Naive thymus-derived CD8-positive, alpha-beta T cell (primary cell): Measurements from ENCODE around the gene NFE2L2. TPM values are rescaled to one million over a fixed set of nuclear protein-coding genes. Genes with fewer than 3 reads are reported as not detected.
"Not testable (repeated sequence)": the region's sequence is repeated elsewhere in the genome, so short reads cannot be mapped to it uniquely, and the experiment has no call there.

Experiments
- ATAC-seq, 2 donors: fragments of 150-1000 bp; cut with Tn5 transposase in 1 of 2; sonication (Bioruptor Pico), chemical (Tn5 transposase) in 1 of 2; 1 replicate in 1 of 2; 2 replicates in 1 of 2; pipeline ENCODE4 v1.10.0; 2021; ENCODE audit warnings: mild to moderate bottlenecking in 2 of 2, moderate library complexity in 2 of 2
- POLR2A ChIA-PET: fragments of 350-600 bp; sonication (Branson Sonifier 250); formaldehyde crosslinking; loops from one replicate; lab custom pipeline; 2021; ENCODE audit warnings: antibody characterized with exemption; lab: Charles Lee
- DNase-seq, 10 donors: peaks; one replicate each; pipeline versions ENCODE4 v3.0.0 to v3.0.0-alpha.2; 2020 to 2022
- H3K27ac Mint-ChIP-seq, 10 donors: one replicate each; pipeline ENCODE4 v1.8.0; 2020 to 2022; ENCODE audit warnings: mild to moderate bottlenecking in 10 of 10, mixed read lengths in 10 of 10, moderate library complexity in 4 of 10, inconsistent platforms in 1 of 10
- H3K27me3 Mint-ChIP-seq, 5 donors: one replicate each; pipeline ENCODE4 v1.8.0; 2021 to 2022; ENCODE audit warnings: mixed read lengths in 5 of 5
- H3K36me3 Mint-ChIP-seq, 3 donors: one replicate each; pipeline ENCODE4 v1.8.0; 2020 to 2022; ENCODE audit warnings: mixed read lengths in 3 of 3, mild to moderate bottlenecking in 2 of 3, inconsistent platforms in 1 of 3
- H3K4me1 Mint-ChIP-seq, 4 donors: one replicate each; pipeline ENCODE4 v1.8.0; 2021 to 2022; ENCODE audit warnings: mixed read lengths in 4 of 4
- H3K4me3 Mint-ChIP-seq, 10 donors: one replicate each; pipeline ENCODE4 v1.8.0; 2020 to 2022; ENCODE audit warnings: mild to moderate bottlenecking in 10 of 10, mixed read lengths in 10 of 10, moderate library complexity in 6 of 10, inconsistent platforms in 1 of 10
- H3K9me3 Mint-ChIP-seq, 9 donors: one replicate each; pipeline ENCODE4 v1.8.0; 2020 to 2022; ENCODE audit warnings: mixed read lengths in 9 of 9, mild to moderate bottlenecking in 3 of 9, inconsistent platforms in 1 of 9, moderate library complexity in 1 of 9
- polyA plus RNA-seq, 3 donors: library from polyadenylated mRNA; unstranded; fragments of 300-500 nt; fragmentation: Illumina TruSeq; gene quantifications; one replicate each; pipeline ENCODE4 v1.2.3, GENCODE V29; 2021
- total RNA-seq, 8 experiments: library from RNA in 2 of 8; stranded (reverse) in 2 of 8; gene quantifications; one replicate each; pipeline ENCODE4 v1.2.3 and lab custom pipeline; 2021 to 2026

Gene NFE2L2
- total and polyA plus RNA-seq, 5 experiments from 2014 or later, result 48.2 to 96.9 (median 57.8) TPM

DNA sequence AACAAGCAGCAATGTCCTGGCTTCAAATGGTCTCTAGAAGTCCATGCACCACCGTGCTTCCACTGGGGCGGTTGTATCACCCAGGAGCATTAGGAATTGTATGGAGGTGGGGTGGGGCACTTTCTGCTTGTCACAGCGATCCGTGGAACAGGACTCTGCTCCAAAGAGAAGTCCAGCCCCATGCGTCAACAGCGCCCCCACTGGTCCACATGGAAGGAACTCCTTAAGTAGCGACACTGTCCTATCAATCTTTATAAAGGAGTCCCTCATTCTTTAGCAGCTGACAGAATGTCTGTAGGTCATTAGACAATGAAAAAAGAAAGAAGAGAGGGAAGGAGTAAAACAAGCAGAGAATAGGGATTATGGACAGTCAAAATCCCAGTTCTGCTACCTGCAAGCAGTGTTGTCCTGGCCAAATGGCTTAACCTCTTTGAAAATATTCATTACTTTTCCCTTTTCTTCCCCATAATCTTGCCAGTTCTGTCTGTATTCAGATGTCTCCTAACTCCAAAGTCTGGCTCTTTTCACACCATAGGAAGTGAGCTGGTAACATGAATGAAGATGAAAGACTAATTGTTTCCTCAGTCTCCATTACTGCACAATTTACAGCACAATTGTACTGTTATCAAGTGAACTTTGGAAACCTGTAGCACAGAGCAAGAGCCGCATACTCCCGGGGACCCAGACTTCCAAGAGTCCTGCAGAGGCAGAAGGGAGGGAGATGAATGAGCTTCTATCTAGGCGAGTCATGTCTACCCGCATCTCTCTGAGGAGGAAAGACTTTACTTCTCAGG is 9.9 kb downstream of the NFE2L2 start:
- Mint-ChIP-seq H3K4me1 (peaks cover 45 to 98% (median 93%) of the 10 kb centered on the region in 4 donors), H3K27me3 (no peaks in the 10 kb centered on the region), H3K9me3 (no peaks in the 10 kb centered on the region), H3K27ac (peak overlapping the region in 8 of 10 donors; percentile 1 to 86 (median 74)), H3K4me3 (peak overlapping the region in 8 of 10 donors; percentile 5 to 95 (median 61)), H3K36me3 (peaks cover 4 to 52% (median 17%) of the 10 kb centered on the region in 3 donors)
- peak in 1 of 10 donors; percentile 9 for DNase-seq
- POLR2A ChIA-PET, result interaction anchor here (0.6 to 4.4 kb wide), 3 partner anchors 10 to 139 kb away, joined by 5 to 26 read pairs (median 6); partner anchors contain the start of gene NFE2L2
- ATAC-seq, result no peak

DNA sequence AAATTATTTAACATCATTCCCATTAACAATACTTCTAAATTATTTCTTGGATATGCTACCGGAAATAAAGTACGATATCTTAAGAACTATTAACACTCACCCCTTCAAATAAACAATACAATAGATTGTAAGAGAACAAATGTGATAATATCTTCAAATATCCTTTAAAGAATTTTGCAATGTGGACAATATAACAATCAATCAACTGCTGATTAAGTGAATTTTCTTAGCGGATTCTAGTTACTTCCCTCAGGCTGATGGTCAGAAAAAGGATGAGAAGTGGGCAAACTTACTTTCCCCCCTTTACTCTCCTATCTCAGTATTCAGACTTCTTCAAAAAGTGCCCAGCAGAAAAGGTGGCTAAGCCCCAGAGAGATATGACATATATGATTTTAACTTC is 10.8 kb downstream of the NFE2L2 start:
- Mint-ChIP-seq H3K27me3 (no peaks in the 10 kb centered on the region), H3K4me3 (peak overlapping the region in 3 of 10 donors; percentile 24 to 95 (median 45)), H3K36me3 (peaks cover 4 to 46% (median 11%) of the 10 kb centered on the region in 3 donors), H3K4me1 (peaks cover 47 to 93% (median 91%) of the 10 kb centered on the region in 4 donors), H3K27ac (peak overlapping the region in 6 of 10 donors; percentile 24 to 86 (median 66)), H3K9me3 (no peaks in the 10 kb centered on the region)
- POLR2A ChIA-PET, result interaction anchor here (1.0 to 4.4 kb wide), 2 partner anchors 11 to 15 kb away, joined by 3 to 26 read pairs; partner anchors contain the start of gene NFE2L2
- ATAC-seq (no peak), DNase-seq (no peak)

DNA sequence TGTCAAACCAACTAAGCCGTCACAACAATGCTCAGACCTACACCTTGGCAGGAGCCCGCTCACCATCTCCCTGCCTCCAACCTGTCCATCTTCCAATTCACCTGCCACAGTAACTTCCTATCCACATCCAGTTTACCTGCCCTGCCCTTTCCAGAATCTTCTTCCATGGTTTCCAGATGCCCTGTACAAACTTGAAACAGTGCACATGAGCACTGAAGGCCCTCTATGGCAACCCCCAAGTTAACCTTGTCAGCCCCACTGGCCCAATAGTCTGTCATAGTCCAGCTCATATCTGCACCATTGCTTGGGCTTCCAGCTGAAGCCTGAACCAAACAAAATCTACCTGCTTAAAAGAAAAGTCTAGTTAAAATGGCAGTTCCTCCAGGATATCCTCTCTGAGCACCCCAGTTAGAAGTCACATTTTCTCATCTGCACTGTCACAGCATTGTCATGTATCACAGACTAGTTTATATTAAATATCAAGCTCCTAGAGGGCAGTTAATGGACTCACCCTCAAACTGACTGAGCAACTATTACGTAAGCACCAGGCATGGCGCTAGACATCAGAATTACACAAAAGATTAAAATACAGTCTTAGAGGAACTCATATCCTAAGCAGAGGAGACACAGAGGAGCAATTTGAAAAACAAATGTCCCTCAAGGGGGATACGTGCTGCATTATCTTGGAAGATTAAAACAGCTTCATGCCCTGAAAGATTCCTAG is 11.6 kb downstream of the NFE2L2 start:
- peaks cover 49 to 90% (median 89%) of the 10 kb centered on the region in 4 donors for H3K4me1 Mint-ChIP-seq
- H3K9me3 Mint-ChIP-seq, result no peaks in the 10 kb centered on the region
- H3K4me3 Mint-ChIP-seq, result peak overlapping the region; percentile 12 to 76 (median 53)
- H3K27ac Mint-ChIP-seq, result peak overlapping the region; percentile 66 to 97 (median 93)
- peaks cover 4 to 44% (median 7%) of the 10 kb centered on the region in 3 donors for H3K36me3 Mint-ChIP-seq
- DNase-seq (no peak), ATAC-seq (no peak)
- POLR2A ChIA-PET, result interaction anchor here (1.0 to 4.4 kb wide), 3 partner anchors 11 to 88 kb away, joined by 3 to 26 read pairs (median 3); partner anchors contain the start of gene NFE2L2
- no peaks in the 10 kb centered on the region for H3K27me3 Mint-ChIP-seq

DNA sequence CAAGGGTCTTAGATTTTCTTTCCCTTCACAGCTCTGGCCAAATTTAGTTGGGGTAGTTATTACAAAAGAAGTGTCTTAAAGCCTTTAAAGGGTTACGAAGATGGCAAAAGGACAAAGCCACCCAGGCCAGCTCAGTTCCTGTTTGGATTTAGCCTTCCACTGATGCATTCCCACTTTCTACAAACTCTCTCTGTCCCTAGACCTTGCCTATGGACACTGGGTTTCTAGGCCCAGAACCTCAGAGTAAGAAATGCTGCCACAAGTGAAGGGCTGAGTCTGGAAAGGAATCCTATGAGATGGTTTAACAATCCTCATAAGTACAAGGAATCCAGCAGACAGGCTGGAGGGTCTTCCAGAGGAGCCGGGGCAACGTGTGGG is 13.4 kb downstream of the NFE2L2 start:
- H3K4me1 Mint-ChIP-seq, result peaks cover 44 to 88% (median 87%) of the 10 kb centered on the region in 4 donors
- peak overlapping the region; percentile 33 to 97 (median 92) for H3K27ac Mint-ChIP-seq
- peaks cover 4 to 45% (median 6%) of the 10 kb centered on the region in 3 donors for H3K36me3 Mint-ChIP-seq
- H3K9me3 Mint-ChIP-seq, result no peaks in the 10 kb centered on the region
- no peak for DNase-seq
- no peak for ATAC-seq
- H3K4me3 Mint-ChIP-seq, result peak overlapping the region in 8 of 10 donors; percentile 15 to 75 (median 63)
- no peaks in the 10 kb centered on the region for H3K27me3 Mint-ChIP-seq
- POLR2A ChIA-PET, result interaction anchor here (0.6 kb wide), 1 partner anchor 13 kb away, joined by 3 read pairs; the partner anchor contains the start of gene NFE2L2

DNA sequence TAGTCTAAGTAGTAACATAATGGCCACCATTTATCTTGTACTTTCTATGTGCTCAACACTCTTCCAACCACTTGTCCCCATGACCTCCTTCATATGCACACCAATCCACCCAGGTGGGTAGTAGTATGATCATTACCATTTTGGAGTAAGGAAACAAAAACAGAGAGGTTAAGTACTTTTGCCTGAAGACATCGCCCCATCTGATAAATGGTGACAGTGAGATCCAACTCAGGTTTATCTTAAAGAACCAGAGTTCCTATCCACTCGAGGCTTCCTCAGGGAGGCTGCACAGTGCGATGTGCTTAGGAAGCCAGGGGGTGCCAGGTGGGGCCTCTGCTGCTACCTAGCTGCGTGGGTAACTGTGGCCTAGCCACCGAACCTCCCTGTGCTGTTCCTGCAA is 14.1 kb downstream of the NFE2L2 start:
- Mint-ChIP-seq H3K27me3 (no peaks in the 10 kb centered on the region), H3K4me3 (peak overlapping the region in 4 of 10 donors; percentile 34 to 64 (median 52)), H3K9me3 (no peaks in the 10 kb centered on the region), H3K27ac (peak overlapping the region in 9 of 10 donors; percentile 2 to 97 (median 86)), H3K4me1 (peaks cover 41 to 89% (median 87%) of the 10 kb centered on the region in 4 donors), H3K36me3 (peaks cover 4 to 43% (median 6%) of the 10 kb centered on the region in 3 donors)
- ATAC-seq (no peak), DNase-seq (no peak)
- POLR2A ChIA-PET, result interaction anchor here (0.6 kb wide), 1 partner anchor 14 kb away, joined by 3 read pairs; the partner anchor contains the start of gene NFE2L2

DNA sequence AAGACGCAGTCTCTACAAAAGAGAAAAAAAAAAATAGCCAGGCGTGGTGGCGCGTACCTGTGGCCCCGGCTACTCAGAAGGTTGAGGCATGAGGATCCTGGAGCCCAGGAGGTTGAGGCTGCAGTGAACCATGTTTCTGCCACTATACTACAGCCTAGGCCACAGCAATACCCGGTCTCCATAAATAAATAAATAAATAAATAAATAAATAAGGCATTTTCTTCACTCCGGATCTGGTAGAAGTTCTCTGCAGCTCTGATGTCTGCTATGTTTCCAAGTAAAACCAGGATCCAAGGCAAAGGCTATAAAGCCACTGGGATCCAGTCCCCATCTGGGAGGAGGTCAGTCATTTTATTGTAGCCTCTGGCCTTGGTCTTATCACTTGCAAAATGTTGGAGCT is 15.5 kb downstream of the NFE2L2 start:
- H3K9me3 Mint-ChIP-seq, result no peaks in the 10 kb centered on the region
- H3K27ac Mint-ChIP-seq, result peak overlapping the region in 5 of 10 donors; percentile 50 to 79 (median 60)
- POLR2A ChIA-PET, result no interaction called here
- no peaks in the 10 kb centered on the region for H3K27me3 Mint-ChIP-seq
- H3K36me3 Mint-ChIP-seq, result peaks cover 4 to 42% (median 6%) of the 10 kb centered on the region in 3 donors
- DNase-seq, result no peak
- no peak for ATAC-seq
- H3K4me3 Mint-ChIP-seq, result peak overlapping the region in 1 of 10 donors; percentile 48
- peaks cover 38 to 89% (median 87%) of the 10 kb centered on the region in 4 donors for H3K4me1 Mint-ChIP-seq

DNA sequence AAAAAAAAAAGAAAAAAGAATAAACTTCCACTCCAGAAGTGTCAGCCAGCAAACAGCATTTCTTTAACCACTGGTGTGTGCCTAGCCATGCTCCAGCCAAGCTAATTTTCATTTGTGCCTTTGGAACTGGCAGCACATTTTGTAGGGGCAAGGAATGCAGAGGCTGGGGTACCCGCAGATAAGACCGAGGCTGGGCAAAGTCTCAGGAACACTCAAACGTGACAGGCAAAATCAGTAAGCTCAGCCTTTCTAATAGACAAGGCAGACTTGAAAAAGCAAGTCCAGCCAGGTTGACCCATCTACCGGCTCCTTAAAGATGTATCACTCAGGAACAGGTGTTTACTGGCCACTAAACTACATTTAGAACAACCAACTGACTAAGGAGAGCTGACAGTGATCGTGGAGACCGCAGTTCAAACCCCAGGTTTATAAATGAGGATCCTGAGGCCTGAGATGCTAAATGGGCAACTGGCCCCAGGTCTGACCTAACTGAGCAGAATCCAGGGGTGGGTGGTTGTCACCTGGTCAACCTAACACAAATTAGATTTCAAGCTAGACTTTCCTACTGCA is 16.7 kb downstream of the NFE2L2 start:
- ATAC-seq, result no peak
- Mint-ChIP-seq H3K4me3 (peak overlapping the region in 1 of 10 donors; percentile 14), H3K27ac (peak overlapping the region in 4 of 10 donors; percentile 19 to 71 (median 63)), H3K36me3 (peaks cover 4 to 36% (median 10%) of the 10 kb centered on the region in 3 donors), H3K4me1 (peaks cover 36 to 88% (median 86%) of the 10 kb centered on the region in 4 donors), H3K9me3 (no peaks in the 10 kb centered on the region), H3K27me3 (no peaks in the 10 kb centered on the region)
- POLR2A ChIA-PET, result interaction anchor here (0.8 to 1.2 kb wide), 2 partner anchors 16 to 18 kb away, joined by 3 to 5 read pairs; no protein-coding TSS in a partner anchor
- no peak for DNase-seq

DNA sequence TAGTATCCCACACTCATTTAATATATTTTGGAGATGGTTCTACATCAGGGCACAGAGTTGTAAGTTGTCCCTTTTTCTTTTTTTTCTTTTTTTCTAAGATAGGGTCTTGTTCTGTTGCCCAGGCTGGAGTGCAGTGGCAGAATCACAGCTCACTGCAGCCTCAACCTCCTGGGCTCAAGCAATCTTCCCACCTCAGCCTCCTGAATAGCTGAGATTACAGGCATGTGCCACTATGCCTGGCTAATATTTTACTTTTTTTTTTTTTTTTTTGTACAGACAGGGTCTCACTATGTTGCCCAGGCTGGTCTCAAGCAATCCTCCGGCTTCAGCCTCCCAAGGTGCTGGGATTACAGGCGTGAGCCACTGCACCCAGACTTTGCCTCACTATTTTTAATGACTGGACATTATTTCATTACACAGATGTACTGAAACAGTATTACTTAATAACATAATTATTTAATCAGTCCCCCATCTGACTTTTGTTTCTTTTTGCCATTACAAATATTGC is 17.9 kb downstream of the NFE2L2 start:
- peak overlapping the region in 8 of 10 donors; percentile 30 to 66 (median 48) for H3K27ac Mint-ChIP-seq
- peak overlapping the region in 1 of 10 donors; percentile 56 for H3K4me3 Mint-ChIP-seq
- peaks cover 4 to 39% (median 7%) of the 10 kb centered on the region in 3 donors for H3K36me3 Mint-ChIP-seq
- not testable (repeated sequence) for ATAC-seq, DNase-seq, H3K9me3 Mint-ChIP-seq, H3K27me3 Mint-ChIP-seq
- H3K4me1 Mint-ChIP-seq, result peaks cover 40 to 89% (median 87%) of the 10 kb centered on the region in 4 donors
- POLR2A ChIA-PET, result interaction anchor here (0.7 to 1.7 kb wide), 2 partner anchors 17 to 99 kb away, joined by 5 to 9 read pairs; no protein-coding TSS in a partner anchor

DNA sequence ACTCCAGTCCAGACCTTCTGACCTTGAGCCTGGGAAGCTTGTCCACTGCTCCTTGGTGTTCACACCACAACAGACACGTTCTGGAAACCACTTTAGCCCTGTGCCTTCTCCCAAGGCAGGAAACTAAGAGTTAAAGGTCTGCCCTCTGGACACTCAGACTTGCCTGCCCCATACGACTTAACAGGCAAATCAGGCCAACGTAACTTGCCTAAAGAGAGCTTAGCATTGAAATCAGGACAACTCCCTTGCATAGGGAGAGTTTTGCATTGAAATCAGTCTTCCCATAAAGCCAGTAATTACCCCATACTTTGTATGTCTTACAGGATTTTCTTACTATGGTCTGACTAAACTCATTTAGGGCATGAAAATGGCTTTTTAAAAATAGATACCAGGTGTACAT is 18.5 kb downstream of the NFE2L2 start:
- H3K27ac Mint-ChIP-seq, result peak overlapping the region in 9 of 10 donors; percentile 9 to 66 (median 46)
- ATAC-seq, result no peak
- no peaks in the 10 kb centered on the region for H3K27me3 Mint-ChIP-seq
- H3K9me3 Mint-ChIP-seq, result no peaks in the 10 kb centered on the region
- H3K4me3 Mint-ChIP-seq, result peak overlapping the region in 1 of 10 donors; percentile 56
- POLR2A ChIA-PET, result interaction anchor here (1.7 kb wide), 1 partner anchor 17 kb away, joined by 9 read pairs; no protein-coding TSS in a partner anchor
- H3K4me1 Mint-ChIP-seq, result peaks cover 38 to 89% (median 87%) of the 10 kb centered on the region in 4 donors
- H3K36me3 Mint-ChIP-seq, result peaks cover 0 to 38% (median 8%) of the 10 kb centered on the region in 3 donors
- no peak for DNase-seq

DNA sequence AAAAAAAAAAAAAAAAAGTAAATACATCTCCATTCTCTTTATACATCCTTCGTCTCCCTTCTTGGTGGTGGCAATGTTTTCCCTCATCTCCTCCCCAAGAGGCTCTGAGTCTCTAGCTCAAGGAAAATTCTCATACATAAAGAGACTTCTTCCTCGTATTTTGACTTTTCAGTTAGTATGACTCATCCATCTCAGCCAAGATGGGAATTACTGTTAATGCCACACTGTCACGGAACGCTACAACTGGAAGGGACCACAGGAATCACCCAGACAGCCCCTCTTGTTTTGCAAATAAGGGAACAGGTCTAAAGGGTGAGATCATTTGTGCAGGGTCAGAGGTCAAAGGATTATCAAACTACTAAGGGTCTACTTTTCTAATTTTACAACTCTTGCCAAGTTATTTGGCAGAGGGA is 19.5 kb downstream of the NFE2L2 start:
- Mint-ChIP-seq H3K27me3 (no peaks in the 10 kb centered on the region), H3K9me3 (no peaks in the 10 kb centered on the region), H3K4me3 (peak overlapping the region in 6 of 10 donors; percentile 2 to 80 (median 34)), H3K4me1 (peaks cover 39 to 88% (median 87%) of the 10 kb centered on the region in 4 donors), H3K27ac (peak overlapping the region in 9 of 10 donors; percentile 32 to 88 (median 79)), H3K36me3 (peaks cover 0 to 38% (median 8%) of the 10 kb centered on the region in 3 donors)
- POLR2A ChIA-PET, result interaction anchor here (0.6 to 1.7 kb wide), 2 partner anchors 16 to 18 kb away, joined by 3 to 9 read pairs; no protein-coding TSS in a partner anchor
- ATAC-seq (no peak), DNase-seq (no peak)

DNA sequence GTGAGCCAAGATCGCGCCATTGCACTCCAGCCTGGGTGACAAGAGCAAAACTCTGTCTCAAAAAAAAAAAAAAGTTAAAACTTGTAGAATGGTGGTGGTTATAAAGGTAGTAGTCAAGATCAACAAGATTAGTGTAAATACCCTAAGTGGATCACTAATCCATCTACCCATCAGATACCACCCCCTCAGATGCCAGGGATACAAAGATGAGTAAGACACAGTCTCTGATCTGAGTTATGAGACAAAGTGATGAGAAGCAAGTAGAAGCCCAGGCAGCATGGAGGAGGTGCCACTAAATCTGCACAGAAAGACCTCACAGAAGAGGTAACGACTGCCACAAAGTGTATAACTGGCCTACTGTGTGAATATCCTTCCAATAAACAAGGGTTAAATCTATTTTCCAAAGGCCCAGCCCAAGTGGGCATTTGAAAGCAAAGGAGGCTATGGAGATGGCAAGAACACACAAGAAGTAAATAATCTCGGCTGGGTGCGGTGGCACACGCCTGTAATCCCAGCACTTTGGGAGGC is 20.2 kb downstream of the NFE2L2 start:
- Mint-ChIP-seq H3K36me3 (peaks cover 0 to 38% (median 8%) of the 10 kb centered on the region in 3 donors), H3K4me1 (peaks cover 38 to 92% (median 90%) of the 10 kb centered on the region in 4 donors), H3K9me3 (no peaks in the 10 kb centered on the region), H3K27me3 (no peaks in the 10 kb centered on the region), H3K4me3 (peak overlapping the region in 4 of 10 donors; percentile 4 to 44 (median 28)), H3K27ac (peak overlapping the region; percentile 16 to 90 (median 56))
- POLR2A ChIA-PET, result interaction anchor here (1.1 kb wide), 1 partner anchor 20 kb away, joined by 3 read pairs; the partner anchor contains the start of gene NFE2L2
- DNase-seq, result no peak
- ATAC-seq, result no peak
